GM19238 (cell line): ENCODE results near the gene MCM9.
"Not testable (repeated sequence)": the region's sequence is repeated elsewhere in the genome, so short reads cannot be mapped to it uniquely, and the experiment has no call there.

Experiments used
- DNase-seq: peaks from one replicate; pipeline ENCODE4 v3.0.0; 2011; ENCODE audit warnings: low spot score; ENCODE audit not compliant: insufficient read length

The MCM9 gene

GRCh38 chr6:118770112-118770788 lies 164.7 kb downstream of the MCM9 start:
- DNase-seq: no peak

GRCh38 chr6:118768904-118769325 lies 166.0 kb downstream of the MCM9 start:
- no peak for DNase-seq

- no peak for DNase-seq
Measured at GRCh38 chr6:118768441-118768840, 166.5 kb downstream of the MCM9 start.

- not testable (repeated sequence) for DNase-seq
Measured at GRCh38 chr6:118765316-118765715, 169.6 kb downstream of the MCM9 start.

- DNase-seq: no peak
Measured at GRCh38 chr6:118764766-118765165, 170.2 kb downstream of the MCM9 start.
